Kidney glomerular epithelial cell (primary cell): Measurements from ENCODE around the gene NTSR1.

Experiments
- DNase-seq: peaks from one replicate; lab custom pipeline; 2025; lab: John Stamatoyannopoulos, UW

NTSR1 gene

DNA sequence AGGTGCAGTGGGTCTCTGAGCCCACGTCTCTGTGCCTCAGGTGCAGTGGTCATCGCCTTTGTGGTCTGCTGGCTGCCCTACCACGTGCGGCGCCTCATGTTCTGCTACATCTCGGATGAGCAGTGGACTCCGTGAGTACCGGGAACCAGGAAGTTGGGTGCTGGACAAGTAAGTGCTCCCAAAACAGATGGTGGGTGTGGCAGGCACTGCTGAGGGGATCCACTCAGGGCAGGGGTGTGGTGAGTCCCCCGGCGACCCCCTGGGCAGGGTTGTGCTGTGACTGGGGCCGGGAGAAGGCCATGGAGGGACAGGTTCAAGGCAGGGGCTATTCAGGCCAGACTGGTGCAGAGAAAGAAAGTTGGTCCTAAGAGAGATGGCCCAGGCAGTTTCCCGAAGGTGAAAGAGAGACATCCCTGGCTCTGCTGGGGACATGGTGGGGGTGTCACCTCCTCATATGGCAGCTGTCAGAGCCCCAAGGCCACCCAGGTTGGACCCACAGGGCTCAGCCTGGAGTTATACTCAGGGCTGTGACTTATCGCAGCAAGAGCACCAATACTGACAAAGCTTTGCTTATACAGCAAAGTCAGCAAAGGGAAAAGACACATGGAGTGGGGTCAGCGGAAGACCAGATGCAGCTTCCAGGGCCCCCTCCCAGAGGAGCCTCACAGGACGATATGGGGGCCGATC, 49.7 kb downstream of the NTSR1 start:
- DNase-seq: no peak

- DNase-seq: no peak
These were observed 51.4 kb downstream of the NTSR1 start for GRCh38 chr20:62759981-62760431.

DNA sequence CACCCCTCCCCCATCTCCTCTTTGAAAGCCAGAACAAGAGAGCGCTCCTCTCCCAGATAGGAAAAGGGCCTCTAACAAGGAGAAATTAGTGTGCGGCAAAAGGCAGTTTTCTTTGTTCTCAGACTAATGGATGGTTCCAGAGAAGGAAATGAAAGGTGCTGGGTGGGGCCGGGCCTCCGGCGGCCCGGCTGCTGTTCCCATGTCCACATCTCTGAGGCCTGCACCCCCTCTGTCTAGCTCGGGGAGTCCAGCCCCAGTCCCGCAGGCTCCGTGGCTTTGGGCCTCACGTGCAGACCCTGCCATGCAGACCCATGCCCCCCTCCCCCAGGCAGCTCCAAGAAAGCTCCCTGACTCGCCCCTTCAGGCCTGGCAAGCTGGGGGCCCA, 51.8 kb downstream of the NTSR1 start:
- no peak for DNase-seq

GRCh38 chr20:62760856-62761758, 52.5 kb downstream of the NTSR1 start:
- DNase-seq: no peak

DNA sequence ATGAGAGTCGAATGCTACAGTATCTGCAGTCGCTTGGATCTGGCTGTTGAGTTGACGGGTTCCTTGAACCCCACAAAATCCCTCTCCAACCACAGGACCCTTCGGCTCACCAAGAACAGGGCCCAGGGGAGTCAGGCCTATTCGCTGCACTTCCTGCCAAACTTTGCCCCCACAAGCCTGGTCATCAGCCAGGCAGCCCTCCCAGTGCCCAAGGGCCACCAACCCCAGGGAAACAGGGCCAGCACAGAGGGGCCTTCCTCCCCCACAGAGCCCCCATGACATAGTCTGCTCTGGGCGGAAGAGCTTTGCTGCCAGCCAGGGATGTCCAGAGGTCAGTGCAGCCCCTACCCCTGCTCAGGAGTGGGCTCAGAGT, 53.1 kb downstream of the NTSR1 start:
- DNase-seq: no peak

- no peak for DNase-seq
These were observed 53.7 kb downstream of the NTSR1 start for GRCh38 chr20:62762376-62762775.

GRCh38 chr20:62762801-62763368, 54.2 kb downstream of the NTSR1 start:
- no peak for DNase-seq

GRCh38 chr20:62763404-62763803, 54.8 kb downstream of the NTSR1 start:
- DNase-seq: no peak

DNA sequence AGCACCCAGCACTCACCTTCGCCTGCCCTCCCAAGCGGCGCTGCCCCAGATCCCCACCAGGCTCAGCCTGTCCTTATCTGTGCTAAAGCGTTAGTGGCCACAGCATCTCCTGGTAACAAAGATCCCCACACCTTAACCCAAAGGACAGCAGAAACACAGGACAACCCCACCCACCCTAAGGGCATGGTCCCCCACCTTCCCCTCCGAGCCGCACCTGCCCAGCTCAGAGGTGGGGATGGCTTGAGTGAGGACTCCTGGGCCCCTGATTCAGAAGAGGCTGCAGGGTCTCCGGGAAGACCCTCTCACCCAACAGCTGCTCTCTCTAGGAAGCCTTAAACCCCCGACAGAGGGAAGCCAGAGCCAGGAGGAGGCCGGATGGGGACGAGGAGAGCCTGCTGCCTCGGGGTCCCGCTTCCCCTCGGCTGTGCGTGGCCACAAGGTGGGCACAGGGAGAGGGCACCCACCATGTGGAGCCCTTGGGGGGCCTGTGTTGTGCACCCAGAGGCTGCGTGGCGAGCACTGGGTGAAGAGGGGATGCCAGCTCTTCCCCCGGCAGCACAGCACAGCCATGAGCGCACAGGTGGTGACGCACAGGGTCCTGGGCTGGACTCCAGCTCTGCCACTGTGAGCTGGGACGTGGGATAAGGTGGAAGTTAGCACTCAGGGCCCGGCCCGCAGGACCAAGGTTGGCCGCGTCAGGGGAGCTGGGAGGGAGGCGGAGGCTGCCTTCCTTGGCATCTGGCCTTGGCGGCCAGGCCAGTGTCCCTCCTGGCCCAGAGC, 55.7 kb downstream of the NTSR1 start:
- no peak for DNase-seq

- DNase-seq: no peak
These were observed 56.4 kb downstream of the NTSR1 start for GRCh38 chr20:62765021-62765420.

DNA sequence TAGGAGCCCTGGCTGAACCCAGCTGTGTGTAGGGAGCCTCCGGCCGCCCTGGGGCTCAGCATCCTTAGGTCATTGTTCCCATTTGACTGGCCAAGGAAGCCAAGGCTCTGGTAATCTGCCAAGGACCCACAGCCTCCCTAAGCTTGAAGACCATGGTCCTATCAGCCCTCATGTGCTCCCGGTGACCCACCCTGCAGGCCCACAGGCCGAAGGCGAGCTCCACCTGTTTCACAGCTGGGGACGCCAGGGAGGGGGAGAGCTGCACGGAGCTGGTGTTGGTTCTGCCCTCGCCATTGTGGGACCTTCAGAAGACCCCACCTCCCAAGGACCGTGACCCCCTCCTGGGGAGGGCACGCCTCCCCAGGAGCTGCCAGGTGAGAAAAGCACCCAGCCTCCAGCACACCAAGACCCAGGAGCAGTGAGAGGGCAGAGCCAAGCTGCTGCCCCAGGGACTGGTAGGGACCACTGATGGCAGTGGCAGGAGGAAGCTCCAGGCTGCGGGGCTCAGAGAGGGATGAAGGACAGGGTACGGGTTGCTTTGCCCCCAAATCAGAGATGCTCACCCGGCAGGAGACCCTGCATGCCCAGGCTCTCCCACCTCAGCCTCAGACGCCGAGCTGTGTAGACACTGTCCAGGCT, 56.9 kb downstream of the NTSR1 start:
- DNase-seq: no peak

GRCh38 chr20:62766071-62766450, 57.4 kb downstream of the NTSR1 start:
- DNase-seq: no peak

GRCh38 chr20:62766716-62767115, 58.1 kb downstream of the NTSR1 start:
- no peak for DNase-seq

DNA sequence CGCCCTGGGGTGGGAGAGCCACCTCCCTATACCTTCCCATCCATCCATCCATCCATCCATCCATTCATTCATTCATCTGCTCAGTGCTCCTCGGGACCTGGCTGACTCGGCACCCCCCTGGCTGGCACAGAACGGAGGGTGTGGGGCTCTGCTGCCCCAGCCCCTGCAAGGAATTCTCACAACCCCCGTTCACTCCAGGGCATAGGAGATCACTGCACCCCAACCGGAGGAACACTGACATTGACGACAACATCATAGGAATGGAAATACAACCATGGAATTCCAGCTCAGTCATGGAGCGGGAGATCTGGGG, 59.6 kb downstream of the NTSR1 start:
- no peak for DNase-seq

DNA sequence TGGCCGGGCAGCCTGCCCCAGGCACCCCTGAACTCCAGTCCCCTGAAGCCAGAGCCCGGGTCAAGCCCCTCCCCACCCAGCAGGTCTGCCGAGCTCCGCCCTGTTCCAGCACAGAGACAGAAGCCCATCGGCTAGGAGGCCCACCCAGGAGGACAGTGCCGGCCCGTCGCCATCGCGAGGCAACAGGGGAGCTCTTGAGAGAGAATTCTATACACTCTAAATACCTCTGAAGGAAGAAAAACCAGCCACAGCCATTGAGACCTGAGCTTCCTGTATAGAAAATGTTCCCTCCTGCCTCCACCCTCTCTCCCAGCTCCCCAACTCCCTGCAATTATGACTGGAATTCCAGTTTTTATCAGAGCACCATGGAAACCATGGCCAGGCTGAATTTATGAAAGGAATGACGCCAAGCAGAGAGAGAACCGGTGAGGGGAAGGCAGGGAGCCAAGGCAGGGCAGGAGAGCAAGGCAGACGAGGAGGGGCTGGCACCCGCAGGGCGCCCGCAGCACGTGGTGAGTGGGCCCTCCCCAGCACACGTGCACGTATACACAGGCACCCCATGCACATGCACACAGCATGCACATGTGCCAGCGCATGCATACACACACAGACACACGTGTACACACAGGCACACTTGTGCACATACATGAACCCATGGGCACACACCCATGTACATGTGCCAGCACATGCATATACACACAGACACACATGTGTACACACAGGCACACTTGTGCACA, 60.1 kb downstream of the NTSR1 start:
- peak; percentile 12 for DNase-seq

DNA sequence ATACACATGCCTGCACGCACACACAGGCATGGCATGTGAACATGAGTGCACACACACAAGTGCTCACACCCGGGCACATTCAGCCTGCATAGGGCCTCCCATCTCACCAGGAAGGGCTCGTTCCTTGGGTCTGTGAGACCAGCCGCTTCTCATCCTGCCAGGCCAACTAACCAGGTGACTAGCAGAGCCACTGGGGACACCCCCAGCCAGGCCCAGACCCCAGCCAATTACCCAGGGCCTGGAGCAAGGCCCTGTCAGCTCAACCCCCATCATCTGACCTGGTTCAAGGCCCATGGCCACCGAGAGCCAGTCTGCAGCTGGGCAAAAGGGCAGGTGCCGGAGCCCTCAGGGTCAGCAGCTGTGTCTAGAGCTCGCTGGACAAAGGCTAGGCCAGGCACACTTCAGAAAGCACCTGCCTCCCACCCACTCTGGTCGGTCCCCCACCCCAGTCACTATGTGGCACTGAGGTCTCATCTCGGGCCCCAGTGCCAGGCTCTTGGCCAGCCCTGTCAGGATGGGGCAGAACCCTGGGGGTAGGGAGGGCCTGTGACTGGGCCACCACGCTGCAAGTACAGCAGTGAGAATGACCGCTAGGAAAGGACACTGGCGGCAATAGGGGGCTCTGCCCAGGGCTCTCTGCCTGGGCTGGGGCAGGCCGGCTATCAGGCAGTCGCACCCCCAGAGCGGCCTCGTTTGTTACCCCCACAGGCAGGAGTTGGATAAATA, 60.9 kb downstream of the NTSR1 start:
- no peak for DNase-seq

- DNase-seq: no peak
These were observed 61.7 kb downstream of the NTSR1 start for GRCh38 chr20:62770111-62770910.

DNA sequence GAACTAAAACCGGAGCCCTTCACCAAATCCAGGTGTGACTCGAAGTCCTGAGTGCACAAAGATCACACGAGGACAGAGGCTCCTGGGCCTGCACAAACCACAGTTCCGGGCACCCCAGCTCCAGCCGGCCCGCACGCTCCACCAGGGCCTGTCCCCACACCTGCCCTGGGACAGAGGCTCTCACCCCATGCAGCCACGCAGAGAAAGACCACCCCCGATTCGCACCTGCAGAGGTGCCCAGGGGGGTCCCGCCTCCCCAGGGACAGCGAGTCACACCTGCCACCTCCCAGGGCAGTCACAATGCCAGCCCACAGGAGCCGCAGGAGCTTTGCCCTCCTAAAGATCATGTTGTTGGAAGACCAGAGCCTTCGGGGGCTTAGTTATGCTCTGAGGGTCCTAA, 62.3 kb downstream of the NTSR1 start:
- no peak for DNase-seq

- no peak for DNase-seq
These were observed 62.9 kb downstream of the NTSR1 start for GRCh38 chr20:62771396-62772102.
